NT2/D1 (cell line): ENCODE measurements around the gene FAM193A.

Experiments used
- DNase-seq: peaks from one replicate; pipeline ENCODE4 v3.0.0-alpha.2; 2011; ENCODE audit warnings: low read depth, low spot score
- H3K27me3 ChIP-seq: 2 replicates; pipeline ENCODE4 v1.6.0; 2011; ENCODE audit warnings: mild to moderate bottlenecking; ENCODE audit not compliant: insufficient read length, insufficient read depth
- H3K36me3 ChIP-seq: 2 replicates; pipeline ENCODE4 v1.6.1; 2011; ENCODE audit warnings: mild to moderate bottlenecking, low read length, mixed read lengths; ENCODE audit not compliant: insufficient read depth, insufficient read length
- H3K4me1 ChIP-seq: 2 replicates; pipeline ENCODE4 v1.5.1; 2011; ENCODE audit not compliant: insufficient read depth, insufficient read length
- H3K4me3 ChIP-seq: 2 replicates; pipeline ENCODE4 v1.5.1; 2011; ENCODE audit warnings: low read depth; ENCODE audit not compliant: insufficient read length
- H3K9ac ChIP-seq: 2 replicates; pipeline ENCODE4 v1.6.0; 2011; ENCODE audit warnings: low read depth; ENCODE audit not compliant: insufficient read length
- H3K9me3 ChIP-seq: 2 replicates; pipeline ENCODE4 v1.5.1; 2011; ENCODE audit warnings: mild to moderate bottlenecking, low read length; ENCODE audit not compliant: insufficient read depth
- SUZ12 ChIP-seq: IDR thresholded peaks from 2 replicates; pipeline ENCODE4 v1.6.1; 2011; ENCODE audit not compliant: insufficient read length, insufficient read depth; ENCODE audit errors: extremely low read depth
- YY1 ChIP-seq: IDR thresholded peaks from 2 replicates; pipeline ENCODE4 v1.6.1; 2011; ENCODE audit not compliant: insufficient read length, insufficient read depth
- ZNF274 ChIP-seq: IDR thresholded peaks from 2 replicates; pipeline ENCODE4 v1.6.1; 2011; ENCODE audit warnings: mild to moderate bottlenecking, low read depth, low read length

Gene FAM193A, protein sequence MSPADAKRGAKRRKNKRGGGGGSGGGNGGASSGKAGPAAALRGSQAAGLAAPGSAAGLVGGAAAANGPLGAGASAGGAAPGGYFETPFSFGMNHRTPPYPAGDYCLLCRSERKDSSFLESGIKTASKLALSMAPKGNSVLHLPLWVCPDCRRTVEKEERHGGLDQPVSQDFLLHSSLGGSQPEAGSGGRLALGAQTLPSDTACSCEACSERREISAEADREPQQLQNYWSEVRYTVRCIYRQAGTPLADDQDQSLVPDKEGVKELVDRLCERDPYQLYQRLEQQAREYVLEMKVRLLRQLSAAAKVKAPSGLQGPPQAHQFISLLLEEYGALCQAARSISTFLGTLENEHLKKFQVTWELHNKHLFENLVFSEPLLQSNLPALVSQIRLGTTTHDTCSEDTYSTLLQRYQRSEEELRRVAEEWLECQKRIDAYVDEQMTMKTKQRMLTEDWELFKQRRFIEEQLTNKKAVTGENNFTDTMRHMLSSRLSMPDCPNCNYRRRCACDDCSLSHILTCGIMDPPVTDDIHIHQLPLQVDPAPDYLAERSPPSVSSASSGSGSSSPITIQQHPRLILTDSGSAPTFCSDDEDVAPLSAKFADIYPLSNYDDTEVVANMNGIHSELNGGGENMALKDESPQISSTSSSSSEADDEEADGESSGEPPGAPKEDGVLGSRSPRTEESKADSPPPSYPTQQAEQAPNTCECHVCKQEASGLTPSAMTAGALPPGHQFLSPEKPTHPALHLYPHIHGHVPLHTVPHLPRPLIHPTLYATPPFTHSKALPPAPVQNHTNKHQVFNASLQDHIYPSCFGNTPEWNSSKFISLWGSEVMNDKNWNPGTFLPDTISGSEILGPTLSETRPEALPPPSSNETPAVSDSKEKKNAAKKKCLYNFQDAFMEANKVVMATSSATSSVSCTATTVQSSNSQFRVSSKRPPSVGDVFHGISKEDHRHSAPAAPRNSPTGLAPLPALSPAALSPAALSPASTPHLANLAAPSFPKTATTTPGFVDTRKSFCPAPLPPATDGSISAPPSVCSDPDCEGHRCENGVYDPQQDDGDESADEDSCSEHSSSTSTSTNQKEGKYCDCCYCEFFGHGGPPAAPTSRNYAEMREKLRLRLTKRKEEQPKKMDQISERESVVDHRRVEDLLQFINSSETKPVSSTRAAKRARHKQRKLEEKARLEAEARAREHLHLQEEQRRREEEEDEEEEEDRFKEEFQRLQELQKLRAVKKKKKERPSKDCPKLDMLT (N-terminal part only)

DNA sequence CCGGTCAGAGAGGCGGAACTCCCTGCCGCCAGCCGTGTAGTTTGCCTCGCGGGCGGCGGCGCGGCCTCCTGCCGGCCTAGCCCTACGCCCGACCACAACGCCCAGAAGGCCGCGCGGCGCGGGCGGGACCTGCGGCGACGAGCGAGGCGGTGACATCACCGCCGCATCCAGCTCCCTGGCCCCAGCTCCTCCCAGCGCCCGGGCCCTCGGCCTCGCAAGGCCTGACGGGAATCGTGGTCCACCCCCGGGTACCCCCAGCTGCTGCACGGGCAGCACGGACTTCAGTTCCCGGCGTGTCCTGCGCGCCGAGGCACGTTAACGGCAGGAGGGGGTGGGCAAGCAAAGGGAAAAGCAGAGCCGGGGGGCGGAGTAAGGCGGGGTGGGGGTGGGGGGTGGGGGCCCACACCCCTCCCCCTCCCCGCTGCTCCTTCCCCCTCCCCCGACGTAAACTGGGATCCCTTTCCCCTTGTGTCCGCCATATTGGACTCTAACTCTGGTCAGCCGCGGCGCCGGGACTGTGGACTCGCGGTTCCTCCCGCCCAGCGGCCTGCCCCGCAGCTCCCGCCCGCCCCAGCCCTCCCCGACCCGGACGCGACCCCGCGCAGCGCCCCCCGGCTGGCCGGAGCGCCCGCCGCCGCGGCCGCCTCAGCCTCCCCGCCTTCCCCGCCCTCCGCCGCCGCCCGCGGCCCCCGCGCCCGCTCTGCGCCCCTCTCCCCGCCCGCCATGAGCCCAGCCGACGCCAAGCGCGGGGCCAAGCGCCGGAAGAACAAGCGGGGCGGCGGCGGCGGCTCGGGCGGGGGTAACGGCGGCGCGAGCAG, at the start of gene FAM193A:
Gene FAM193A (plus strand): TSS at position 455 of the 818 bp plus-strand sequence. CDS start 269 bp downstream, at position 724.
- TF ChIP-seq SUZ12 (no peak), ZNF274 (no peak), YY1 (peak; percentile 56)
- DNase-seq, result peak; percentile 99
- peaks cover 6% of the 10 kb centered on the region for H3K36me3 ChIP-seq

GRCh38 chr4:2486981-2487380, 49.5 kb upstream of the FAM193A start:
- peaks cover 51% of the 10 kb centered on the region for H3K36me3 ChIP-seq
- TF ChIP-seq SUZ12, result no peak
- TF ChIP-seq YY1, result no peak
- no peak for TF ChIP-seq ZNF274
- H3K4me3 ChIP-seq, result no peak overlapping the region
- no peak for DNase-seq
- no peak overlapping the region for H3K9ac ChIP-seq
- no peaks in the 10 kb centered on the region for H3K27me3 ChIP-seq
- no peaks in the 10 kb centered on the region for H3K9me3 ChIP-seq
- peaks cover 25% of the 10 kb centered on the region for H3K4me1 ChIP-seq

More for the DNA sequence above, at the start of gene FAM193A:
- Histone ChIP-seq H3K4me3 (peak within 1 kb of the TSS; percentile 97), H3K27me3 (no peaks in the 10 kb centered on the region), H3K9ac (peak within 1 kb of the TSS; percentile 99), H3K4me1 (peaks cover 2% of the 10 kb centered on the region), H3K9me3 (no peaks in the 10 kb centered on the region)

- no peaks in the 10 kb centered on the region for H3K27me3 ChIP-seq
- H3K36me3 ChIP-seq, result peaks cover 52% of the 10 kb centered on the region
- H3K9me3 ChIP-seq, result no peaks in the 10 kb centered on the region
- H3K9ac ChIP-seq, result no peak overlapping the region
- H3K4me1 ChIP-seq, result peaks cover 22% of the 10 kb centered on the region
- no peak for DNase-seq
- no peak overlapping the region for H3K4me3 ChIP-seq
- TF ChIP-seq SUZ12, result no peak
- TF ChIP-seq YY1, result no peak
- no peak for TF ChIP-seq ZNF274
Observed at GRCh38 chr4:2487632-2488031, 48.8 kb upstream of the FAM193A start.

- no peak for DNase-seq
- Histone ChIP-seq H3K4me1 (peaks cover 21% of the 10 kb centered on the region), H3K4me3 (no peak overlapping the region), H3K27me3 (no peaks in the 10 kb centered on the region), H3K36me3 (peaks cover 62% of the 10 kb centered on the region), H3K9me3 (no peaks in the 10 kb centered on the region), H3K9ac (no peak overlapping the region)
- no peak for TF ChIP-seq ZNF274
- TF ChIP-seq YY1, result no peak
- TF ChIP-seq SUZ12, result no peak
Observed at GRCh38 chr4:2489081-2489805, 47.2 kb upstream of the FAM193A start.

GRCh38 chr4:2489841-2490552, 46.5 kb upstream of the FAM193A start:
- TF ChIP-seq SUZ12 (no peak), YY1 (no peak), ZNF274 (no peak)
- Histone ChIP-seq H3K4me3 (no peak overlapping the region), H3K9me3 (no peaks in the 10 kb centered on the region), H3K36me3 (peaks cover 61% of the 10 kb centered on the region), H3K9ac (no peak overlapping the region), H3K4me1 (peaks cover 14% of the 10 kb centered on the region), H3K27me3 (no peaks in the 10 kb centered on the region)
- DNase-seq, result no peak
